ENCODE measurements around the gene ZFHX2. TPM values are rescaled to one million over a fixed set of nuclear protein-coding genes. Genes with fewer than 3 reads are reported as not detected.
"Not testable (repeated sequence)": the region's sequence is repeated elsewhere in the genome, so short reads cannot be mapped to it uniquely, and the experiment has no call there.

ZFHX2 gene
- total and polyA plus RNA-seq, 2 of the 13 experiments (the other 11 are each of a cell fraction or from before 2014, with no cell fraction given), result 0.17 to 0.44 TPM

GRCh38 chr14:23537351-23538049, 14.1 kb downstream of the ZFHX2 start:
- Histone ChIP-seq H3K9ac (ENCODE audit: insufficient read depth, low read depth, low read length) (no peak overlapping the region), H3K4me2 (ENCODE audit: low read depth, low read length) (no peak overlapping the region), H3K79me2 (ENCODE audit: insufficient read depth, low read length) (no peaks in the 10 kb centered on the region), H3K4me1 (ENCODE audit: insufficient read depth, low read length) (no peaks in the 10 kb centered on the region), H3K36me3 (replicated peaks in 1 of 2; ENCODE audit: control insufficient read depth in 1 of 2, insufficient read depth in 2 of 2, low read length in 2 of 2) (no peaks in the 10 kb centered on the region), H3K27ac (ENCODE audit: extremely low read length, insufficient read depth, low read length) (no peak overlapping the region), H2AFZ (ENCODE audit: low read length) (no peak overlapping the region), H3K9me3 (ENCODE audit: low read length) (no peaks in the 10 kb centered on the region), H4K20me1 (ENCODE audit: insufficient read depth, low read length) (no peaks in the 10 kb centered on the region), H3K27me3 (ENCODE audit: control insufficient read depth in 1 of 2, insufficient read depth in 2 of 2, low read length in 2 of 2) (no peaks in the 10 kb centered on the region), H3K4me3 (replicated peaks in 1 of 3; ENCODE audit: insufficient read depth in 1 of 3, low read depth in 2 of 3, low read length in 3 of 3) (no peak overlapping the region)
- no TSS peak for BruUV-seq (replicated peaks)
- TF ChIP-seq MTA1 (CRISPR knock-in tag; IDR thresholded peaks at IDR 0.05; ENCODE audit: borderline replicate concordance) (0 out of 2 replicates have a peak, but pooled peaks have one; percentile 12), ELF1 (CRISPR knock-in tag; IDR thresholded peaks at IDR 0.05) (no peak)
- 56% methylated on average over 13 of the region's 13 CpGs for WGBS (ENCODE audit: low lambda C conversion rate)
- ChIA-PET POLR2A (interaction anchor here (1.0 to 3.5 kb wide), 4 partner anchors 9 to 442 kb away, joined by 3 to 17 read pairs (median 4); partner anchors contain the start of genes ACIN1, C14orf119 and THTPA), CTCF (ENCODE audit: low intra/inter-chr PET ratio, low total read pairs) (interaction anchor here (3.0 kb wide), 1 partner anchor 59 kb away, joined by 58 read pairs; no protein-coding TSS in a partner anchor)
- no peak for DNase-seq (ENCODE audit: low spot score)
- intact Hi-C loops (cut with micrococcal nuclease; ENCODE audit: unreplicated experiment), result loop anchor here (2.0 kb wide), 1 partner anchor 45 kb away; no protein-coding TSS in a partner anchor
- ATAC-seq, result peak; percentile 40
- in situ Hi-C loops (cut with HindIII; ENCODE audit: extremely low pct_ligation_motif_present, low pct_unique_long_range_greater_than_20kb), result no loop called here
- FAIRE-seq, result no peak

GRCh38 chr14:23536906-23537305, 14.7 kb downstream of the ZFHX2 start:
- H2AFZ ChIP-seq (ENCODE audit: low read length); H3K9ac ChIP-seq (ENCODE audit: insufficient read depth, low read depth, low read length); DNase-seq (ENCODE audit: low spot score); H3K79me2 ChIP-seq (ENCODE audit: insufficient read depth, low read length); CTCF ChIA-PET (ENCODE audit: low intra/inter-chr PET ratio, low total read pairs); in situ Hi-C loops (cut with HindIII; ENCODE audit: extremely low pct_ligation_motif_present, low pct_unique_long_range_greater_than_20kb); BruUV-seq (replicated peaks); H3K27ac ChIP-seq (ENCODE audit: extremely low read length, insufficient read depth, low read length); H3K4me3 ChIP-seq (replicated peaks in 1 of 3; ENCODE audit: insufficient read depth in 1 of 3, low read depth in 2 of 3, low read length in 3 of 3); H3K36me3 ChIP-seq (replicated peaks in 1 of 2; ENCODE audit: control insufficient read depth in 1 of 2, insufficient read depth in 2 of 2, low read length in 2 of 2); H4K20me1 ChIP-seq (ENCODE audit: insufficient read depth, low read length); H3K4me2 ChIP-seq (ENCODE audit: low read depth, low read length); H3K9me3 ChIP-seq (ENCODE audit: low read length); H3K4me1 ChIP-seq (ENCODE audit: insufficient read depth, low read length); ATAC-seq; intact Hi-C loops (cut with micrococcal nuclease; ENCODE audit: unreplicated experiment); FAIRE-seq; H3K27me3 ChIP-seq (ENCODE audit: control insufficient read depth in 1 of 2, insufficient read depth in 2 of 2, low read length in 2 of 2): not testable (repeated sequence)
- POLR2A ChIA-PET, result interaction anchor here (1.2 to 3.5 kb wide), 2 partner anchors 9 to 19 kb away, joined by 4 to 17 read pairs; partner anchors contain the start of gene THTPA
- WGBS (ENCODE audit: low lambda C conversion rate), result 79% methylated on average over 6 of the region's 6 CpGs

Data from HepG2 (cell line).